IPS-NIHi7 (cell line): Measurements from ENCODE around the gene PIP4K2B.
"Not testable (repeated sequence)": the region's sequence is repeated elsewhere in the genome, so short reads cannot be mapped to it uniquely, and the experiment has no call there.

Experiments used
- DNase-seq: peaks from one replicate; pipeline ENCODE4 v3.0.0; 2012; ENCODE audit warnings: mixed read lengths; ENCODE audit errors: extremely low spot score

PIP4K2B gene

GRCh38 chr17:38799501-38800236, at the start of gene PIP4K2B:
Gene PIP4K2B, minus strand, starts transcription at chr17:38799556. Its CDS starts 132 bp downstream, at chr17:38799424.
- peak; percentile 99 for DNase-seq

- no peak for DNase-seq
Measured at GRCh38 chr17:38848557-38848891, 49.2 kb upstream of the PIP4K2B start.

GRCh38 chr17:38844261-38844757, 45.0 kb upstream of the PIP4K2B start:
- DNase-seq = no peak

- DNase-seq = no peak
Measured at GRCh38 chr17:38825762-38826247, 26.4 kb upstream of the PIP4K2B start.

GRCh38 chr17:38824899-38825761, 25.8 kb upstream of the PIP4K2B start, which contains the start of gene CWC25:
Gene CWC25, minus strand, starts transcription at chr17:38825321. Its CDS starts 138 bp downstream, at chr17:38825183.
- DNase-seq = peak; percentile 93

GRCh38 chr17:38815576-38816193, 16.3 kb upstream of the PIP4K2B start:
- no peak for DNase-seq

GRCh38 chr17:38809828-38810227, 10.5 kb upstream of the PIP4K2B start:
- DNase-seq = no peak

- no peak for DNase-seq
Measured at GRCh38 chr17:38800237-38800760, 943 bp upstream of the PIP4K2B start.

- peak; percentile 55 for DNase-seq
Measured at GRCh38 chr17:38798614-38799500, 499 bp downstream of the PIP4K2B start.

GRCh38 chr17:38797828-38798227, 1.5 kb downstream of the PIP4K2B start:
- no peak for DNase-seq

- DNase-seq = no peak
Measured at GRCh38 chr17:38797158-38797490, 2.2 kb downstream of the PIP4K2B start.

- DNase-seq = no peak
Measured at GRCh38 chr17:38796451-38797157, 2.8 kb downstream of the PIP4K2B start.

GRCh38 chr17:38794221-38794620, 5.1 kb downstream of the PIP4K2B start:
- no peak for DNase-seq

GRCh38 chr17:38791162-38791561, 8.2 kb downstream of the PIP4K2B start:
- DNase-seq = no peak

GRCh38 chr17:38790148-38790707, 9.1 kb downstream of the PIP4K2B start:
- not testable (repeated sequence) for DNase-seq

- DNase-seq = peak; percentile 32
Measured at GRCh38 chr17:38789185-38789584, 10.2 kb downstream of the PIP4K2B start.

- not testable (repeated sequence) for DNase-seq
Measured at GRCh38 chr17:38787999-38788398, 11.4 kb downstream of the PIP4K2B start.

GRCh38 chr17:38786372-38786771, 13.0 kb downstream of the PIP4K2B start:
- DNase-seq = no peak

- no peak for DNase-seq
Measured at GRCh38 chr17:38783227-38783626, 16.1 kb downstream of the PIP4K2B start.
